Inflammatory macrophage (primary cell): ENCODE data around the gene TGM2.

Experiments used
- DNase-seq, 2 donors: peaks; one replicate each; pipeline ENCODE4 v3.0.0-alpha.2; 2020 to 2022

The TGM2 gene

GRCh38 chr20:38159957-38160756 is 4.9 kb downstream of the TGM2 start:
- no peak for DNase-seq

- no peak for DNase-seq
Observed at GRCh38 chr20:38159566-38159956, 5.5 kb downstream of the TGM2 start.

GRCh38 chr20:38158701-38159351 is 6.2 kb downstream of the TGM2 start:
- no peak for DNase-seq

- DNase-seq, result no peak
Observed at GRCh38 chr20:38157635-38158495, 7.2 kb downstream of the TGM2 start.

- DNase-seq, result no peak
Observed at GRCh38 chr20:38156888-38157634, 8.0 kb downstream of the TGM2 start.

- no peak for DNase-seq
Observed at GRCh38 chr20:38156280-38156679, 8.8 kb downstream of the TGM2 start.

- DNase-seq, result no peak
Observed at GRCh38 chr20:38155811-38156210, 9.3 kb downstream of the TGM2 start.

- no peak for DNase-seq
Observed at GRCh38 chr20:38153401-38153800, 11.7 kb downstream of the TGM2 start.

GRCh38 chr20:38152621-38153221 is 12.3 kb downstream of the TGM2 start:
- peak; percentile 88 to 91 for DNase-seq

GRCh38 chr20:38152175-38152620 is 12.9 kb downstream of the TGM2 start:
- DNase-seq, result peak; percentile 74 to 80

- DNase-seq, result no peak
Observed at GRCh38 chr20:38151455-38151854, 13.6 kb downstream of the TGM2 start.

GRCh38 chr20:38150335-38151170 is 14.5 kb downstream of the TGM2 start:
- DNase-seq, result no peak

- peak; percentile 58 to 89 for DNase-seq
Observed at GRCh38 chr20:38148328-38149102, 16.6 kb downstream of the TGM2 start.

- no peak for DNase-seq
Observed at GRCh38 chr20:38147751-38148150, 17.3 kb downstream of the TGM2 start.

- peak; percentile 57 to 85 for DNase-seq
Observed at GRCh38 chr20:38147163-38147562, 17.9 kb downstream of the TGM2 start.

GRCh38 chr20:38146628-38147027 is 18.4 kb downstream of the TGM2 start:
- DNase-seq, result no peak

- DNase-seq, result no peak
Observed at GRCh38 chr20:38146156-38146555, 18.9 kb downstream of the TGM2 start.

- DNase-seq, result no peak
Observed at GRCh38 chr20:38145729-38146075, 19.4 kb downstream of the TGM2 start.

- peak in 1 of 2 donors; percentile 36 for DNase-seq
Observed at GRCh38 chr20:38144974-38145728, 19.9 kb downstream of the TGM2 start.

GRCh38 chr20:38144598-38144973 is 20.5 kb downstream of the TGM2 start:
- no peak for DNase-seq
